Rectal smooth muscle tissue (tissue), 1 donor: ENCODE results near the gene PTCHD1.

ENCODE experiments used
- H3K27ac ChIP-seq: one replicate; pipeline ENCODE4 v1.7.0; 2013; ENCODE audit warnings: low read depth, low read length, inconsistent platforms
- H3K27me3 ChIP-seq: one replicate; pipeline ENCODE4 v1.7.0; 2013; ENCODE audit warnings: low read length; ENCODE audit not compliant: control insufficient read depth, insufficient read depth
- H3K36me3 ChIP-seq: one replicate; pipeline ENCODE4 v1.7.0; 2013; ENCODE audit warnings: low read length; ENCODE audit not compliant: control insufficient read depth, insufficient read depth
- H3K4me1 ChIP-seq: one replicate; pipeline ENCODE4 v1.7.0; 2013; ENCODE audit warnings: low read length; ENCODE audit not compliant: control insufficient read depth, insufficient read depth
- H3K4me3 ChIP-seq: one replicate; pipeline ENCODE4 v1.7.0; 2013; ENCODE audit warnings: low read length
- H3K9ac ChIP-seq: one replicate; pipeline ENCODE4 v1.7.0; 2013; ENCODE audit warnings: low read length

Gene PTCHD1

DNA sequence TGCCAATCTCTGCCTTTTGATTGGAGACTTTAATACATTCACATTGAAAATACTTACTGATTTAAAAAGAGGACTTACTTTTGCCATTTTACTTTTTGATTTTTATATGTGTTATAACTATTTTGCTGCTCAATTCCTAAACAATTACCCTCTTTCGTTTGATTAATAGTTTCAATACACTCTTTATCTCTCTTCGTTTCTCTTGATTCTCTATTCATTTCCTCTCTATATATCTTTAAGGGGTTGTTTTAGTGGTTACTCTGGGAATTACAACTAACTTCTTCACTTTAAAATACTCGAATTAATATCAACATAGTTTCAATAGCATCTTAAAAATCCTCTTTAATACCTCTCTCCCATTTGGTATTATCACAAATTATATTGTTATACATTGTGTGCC, 116.6 kb downstream of the PTCHD1 start:
- Histone ChIP-seq H3K36me3 (no peaks in the 10 kb centered on the region), H3K27me3 (no peaks in the 10 kb centered on the region), H3K27ac (no peak overlapping the region), H3K9ac (no peak overlapping the region), H3K4me1 (no peaks in the 10 kb centered on the region), H3K4me3 (no peak overlapping the region)
